OCI-LY1 (cell line): Measurements from ENCODE around the gene ANO2.

Experiments used
- H2AFZ ChIP-seq: fragments of 200-600 bp; sonication (generic), shearing (Covaris generic); 2 replicates; pipeline ENCODE4 v1.6.0; 2014; ENCODE audit warnings: antibody characterized with exemption, mild to moderate bottlenecking, low read length
- H3F3A ChIP-seq: fragments of 200-600 bp; sonication (generic), shearing (Covaris generic); 2 replicates; pipeline ENCODE4 v1.6.0; 2014; ENCODE audit warnings: mild to moderate bottlenecking, antibody characterized with exemption, low read length, moderate library complexity; ENCODE audit not compliant: insufficient read depth
- H3K27ac ChIP-seq: fragments of 200-600 bp; sonication (generic); 2 replicates; pipeline ENCODE4 v1.5.1; 2014; ENCODE audit warnings: low read length, mixed run types, mild to moderate bottlenecking, low read depth; ENCODE audit not compliant: poor library complexity, severe bottlenecking
- H3K27me3 ChIP-seq: fragments of 200-600 bp; sonication (generic); 2 replicates; pipeline ENCODE4 v1.6.0; 2014; ENCODE audit warnings: antibody characterized with exemption, mild to moderate bottlenecking, low read length, moderate library complexity; ENCODE audit not compliant: insufficient read depth
- H3K36me3 ChIP-seq: fragments of 200-600 bp; sonication (generic); 2 replicates; pipeline ENCODE4 v1.6.1; 2014; ENCODE audit warnings: mild to moderate bottlenecking, antibody characterized with exemption, low read length, moderate library complexity, mixed read lengths; ENCODE audit not compliant: insufficient read depth
- H3K4me1 ChIP-seq: fragments of 200-600 bp; sonication (generic); 2 replicates; pipeline ENCODE4 v1.5.1; 2014; ENCODE audit warnings: mild to moderate bottlenecking, low read length, moderate library complexity; ENCODE audit not compliant: insufficient read depth, severe bottlenecking
- H3K4me2 ChIP-seq: fragments of 200-600 bp; sonication (generic), shearing (Covaris generic); 2 replicates; pipeline ENCODE4 v1.6.1; 2014; ENCODE audit warnings: low read length
- H3K4me3 ChIP-seq: fragments of 200-600 bp; sonication (generic); 2 replicates; pipeline ENCODE4 v1.5.1; 2014; ENCODE audit warnings: low read length, low read depth, mild to moderate bottlenecking, mixed read lengths; ENCODE audit not compliant: poor library complexity, severe bottlenecking
- H3K79me2 ChIP-seq: fragments of 200-600 bp; shearing (Covaris generic); 2 replicates; pipeline ENCODE4 v1.6.1; 2016; ENCODE audit warnings: mixed run types, low read length, mixed read lengths; ENCODE audit not compliant: insufficient read depth
- H3K9ac ChIP-seq: fragments of 200-600 bp; sonication (generic), shearing (Covaris generic); 2 replicates; pipeline ENCODE4 v1.6.1; 2014; ENCODE audit warnings: mild to moderate bottlenecking, low read length, mixed read lengths
- H3K9me2 ChIP-seq: fragments of 200-600 bp; sonication (generic), shearing (Covaris generic); 2 replicates; pipeline ENCODE4 v1.6.1; 2014; ENCODE audit warnings: low read depth, mild to moderate bottlenecking, low read length, mixed read lengths
- H3K9me3 ChIP-seq: fragments of 200-600 bp; shearing (Covaris generic); 2 replicates; pipeline ENCODE4 v1.6.1; 2014; ENCODE audit warnings: low read length, mixed read lengths
- H4K20me1 ChIP-seq: fragments of 200-600 bp; sonication (generic), shearing (Covaris generic); 2 replicates; pipeline ENCODE4 v1.6.0; 2016; ENCODE audit warnings: mild to moderate bottlenecking, low read length; ENCODE audit not compliant: insufficient read depth
- EZH2 ChIP-seq: fragments of 200-600 bp; sonication (generic), shearing (Covaris generic); IDR thresholded peaks from 2 replicates; pipeline ENCODE4 v1.8.0; 2017; ENCODE audit warnings: borderline replicate concordance, mixed run types, mild to moderate bottlenecking, antibody characterized with exemption, low read length, moderate library complexity, mixed read lengths
- TF ChIP-seq, protein P1 (sequence below): fragments of 200-600 bp; sonication (generic), shearing (Covaris generic); IDR thresholded peaks from 2 replicates; pipeline ENCODE4 v1.5.1; 2017; ENCODE audit warnings: mild to moderate bottlenecking, antibody characterized with exemption, low read length, moderate library complexity, mixed read lengths

Gene ANO2

GRCh38 chr12:5964913-5965900 lies 20.1 kb upstream of the ANO2 start:
- Histone ChIP-seq H2AFZ (no peak overlapping the region), H3K36me3 (no peaks in the 10 kb centered on the region), H3K79me2 (no peaks in the 10 kb centered on the region), H3F3A (no peaks in the 10 kb centered on the region), H3K4me1 (no peaks in the 10 kb centered on the region), H3K4me3 (no peak overlapping the region), H3K9me3 (no peaks in the 10 kb centered on the region), H4K20me1 (no peaks in the 10 kb centered on the region), H3K9me2 (no peaks in the 10 kb centered on the region), H3K27ac (no peak overlapping the region), H3K4me2 (no peak overlapping the region), H3K27me3 (0 out of 2 replicates have a peak, but pooled peaks cover 4% of the 10 kb centered on the region), H3K9ac (no peak overlapping the region)
- TF ChIP-seq, protein P1, sequence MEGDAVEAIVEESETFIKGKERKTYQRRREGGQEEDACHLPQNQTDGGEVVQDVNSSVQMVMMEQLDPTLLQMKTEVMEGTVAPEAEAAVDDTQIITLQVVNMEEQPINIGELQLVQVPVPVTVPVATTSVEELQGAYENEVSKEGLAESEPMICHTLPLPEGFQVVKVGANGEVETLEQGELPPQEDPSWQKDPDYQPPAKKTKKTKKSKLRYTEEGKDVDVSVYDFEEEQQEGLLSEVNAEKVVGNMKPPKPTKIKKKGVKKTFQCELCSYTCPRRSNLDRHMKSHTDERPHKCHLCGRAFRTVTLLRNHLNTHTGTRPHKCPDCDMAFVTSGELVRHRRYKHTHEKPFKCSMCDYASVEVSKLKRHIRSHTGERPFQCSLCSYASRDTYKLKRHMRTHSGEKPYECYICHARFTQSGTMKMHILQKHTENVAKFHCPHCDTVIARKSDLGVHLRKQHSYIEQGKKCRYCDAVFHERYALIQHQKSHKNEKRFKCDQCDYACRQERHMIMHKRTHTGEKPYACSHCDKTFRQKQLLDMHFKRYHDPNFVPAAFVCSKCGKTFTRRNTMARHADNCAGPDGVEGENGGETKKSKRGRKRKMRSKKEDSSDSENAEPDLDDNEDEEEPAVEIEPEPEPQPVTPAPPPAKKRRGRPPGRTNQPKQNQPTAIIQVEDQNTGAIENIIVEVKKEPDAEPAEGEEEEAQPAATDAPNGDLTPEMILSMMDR: no peak
- TF ChIP-seq EZH2: no peak

- TF ChIP-seq, protein P1: no peak
- TF ChIP-seq EZH2: no peak
- no peaks in the 10 kb centered on the region for H3F3A ChIP-seq
- H3K36me3 ChIP-seq: no peaks in the 10 kb centered on the region
- no peaks in the 10 kb centered on the region for H3K27me3 ChIP-seq
- H2AFZ ChIP-seq: no peak overlapping the region
- no peaks in the 10 kb centered on the region for H3K79me2 ChIP-seq
- H3K9me3 ChIP-seq: no peaks in the 10 kb centered on the region
- no peak overlapping the region for H3K4me2 ChIP-seq
- H3K4me3 ChIP-seq: no peak overlapping the region
- H3K27ac ChIP-seq: no peak overlapping the region
- no peaks in the 10 kb centered on the region for H3K9me2 ChIP-seq
- H3K9ac ChIP-seq: no peak overlapping the region
- no peaks in the 10 kb centered on the region for H4K20me1 ChIP-seq
- no peaks in the 10 kb centered on the region for H3K4me1 ChIP-seq
Observed at GRCh38 chr12:5963515-5963914, 18.5 kb upstream of the ANO2 start.

DNA sequence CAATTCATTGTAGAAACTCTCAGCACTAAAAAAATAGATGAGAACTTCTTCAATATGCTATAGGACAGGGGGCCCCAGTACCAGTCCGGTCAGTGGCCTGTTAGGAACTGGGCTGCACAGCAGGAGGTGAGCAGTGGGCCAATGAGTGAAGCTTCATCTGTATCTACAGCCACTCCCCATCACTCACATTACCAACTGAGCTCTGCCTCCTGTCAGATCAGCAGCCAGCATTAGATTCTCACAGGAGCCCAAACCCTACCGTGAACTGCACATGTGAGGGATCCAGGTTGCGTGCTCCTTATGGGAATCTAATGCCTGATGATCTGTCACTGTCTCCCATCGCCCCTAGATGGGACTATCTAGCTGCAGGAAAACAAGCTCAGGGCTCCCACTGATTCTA lies 15.7 kb upstream of the ANO2 start:
- Histone ChIP-seq H4K20me1 (no peaks in the 10 kb centered on the region), H3K9me2 (no peaks in the 10 kb centered on the region), H3K79me2 (no peaks in the 10 kb centered on the region), H3K27me3 (no peaks in the 10 kb centered on the region), H3K27ac (no peak overlapping the region), H2AFZ (no peak overlapping the region), H3K4me3 (no peak overlapping the region), H3K9ac (no peak overlapping the region), H3K36me3 (no peaks in the 10 kb centered on the region), H3K4me2 (no peak overlapping the region), H3K4me1 (no peaks in the 10 kb centered on the region), H3K9me3 (no peaks in the 10 kb centered on the region), H3F3A (no peaks in the 10 kb centered on the region)
- no peak for TF ChIP-seq EZH2
- TF ChIP-seq, protein P1: no peak
